ENCODE data around the gene GRIN2B.

- TF ChIP-seq, protein P1, sequence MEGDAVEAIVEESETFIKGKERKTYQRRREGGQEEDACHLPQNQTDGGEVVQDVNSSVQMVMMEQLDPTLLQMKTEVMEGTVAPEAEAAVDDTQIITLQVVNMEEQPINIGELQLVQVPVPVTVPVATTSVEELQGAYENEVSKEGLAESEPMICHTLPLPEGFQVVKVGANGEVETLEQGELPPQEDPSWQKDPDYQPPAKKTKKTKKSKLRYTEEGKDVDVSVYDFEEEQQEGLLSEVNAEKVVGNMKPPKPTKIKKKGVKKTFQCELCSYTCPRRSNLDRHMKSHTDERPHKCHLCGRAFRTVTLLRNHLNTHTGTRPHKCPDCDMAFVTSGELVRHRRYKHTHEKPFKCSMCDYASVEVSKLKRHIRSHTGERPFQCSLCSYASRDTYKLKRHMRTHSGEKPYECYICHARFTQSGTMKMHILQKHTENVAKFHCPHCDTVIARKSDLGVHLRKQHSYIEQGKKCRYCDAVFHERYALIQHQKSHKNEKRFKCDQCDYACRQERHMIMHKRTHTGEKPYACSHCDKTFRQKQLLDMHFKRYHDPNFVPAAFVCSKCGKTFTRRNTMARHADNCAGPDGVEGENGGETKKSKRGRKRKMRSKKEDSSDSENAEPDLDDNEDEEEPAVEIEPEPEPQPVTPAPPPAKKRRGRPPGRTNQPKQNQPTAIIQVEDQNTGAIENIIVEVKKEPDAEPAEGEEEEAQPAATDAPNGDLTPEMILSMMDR (IDR thresholded peaks at IDR 0.05; ENCODE audit: insufficient read depth, low read depth, low read length) = no peak
- no peak for TF ChIP-seq EZH2 (IDR thresholded peaks at IDR 0.05; ENCODE audit: insufficient read depth, low read length)
These were observed 26.2 kb upstream of the GRIN2B start for GRCh38 chr12:14007639-14008038.
